ENCODE results near the gene GTF2H4.
A peak's percentile ranks its signal among the peaks of the same experiment; 100 is the strongest.

GTF2H4 gene

DNA sequence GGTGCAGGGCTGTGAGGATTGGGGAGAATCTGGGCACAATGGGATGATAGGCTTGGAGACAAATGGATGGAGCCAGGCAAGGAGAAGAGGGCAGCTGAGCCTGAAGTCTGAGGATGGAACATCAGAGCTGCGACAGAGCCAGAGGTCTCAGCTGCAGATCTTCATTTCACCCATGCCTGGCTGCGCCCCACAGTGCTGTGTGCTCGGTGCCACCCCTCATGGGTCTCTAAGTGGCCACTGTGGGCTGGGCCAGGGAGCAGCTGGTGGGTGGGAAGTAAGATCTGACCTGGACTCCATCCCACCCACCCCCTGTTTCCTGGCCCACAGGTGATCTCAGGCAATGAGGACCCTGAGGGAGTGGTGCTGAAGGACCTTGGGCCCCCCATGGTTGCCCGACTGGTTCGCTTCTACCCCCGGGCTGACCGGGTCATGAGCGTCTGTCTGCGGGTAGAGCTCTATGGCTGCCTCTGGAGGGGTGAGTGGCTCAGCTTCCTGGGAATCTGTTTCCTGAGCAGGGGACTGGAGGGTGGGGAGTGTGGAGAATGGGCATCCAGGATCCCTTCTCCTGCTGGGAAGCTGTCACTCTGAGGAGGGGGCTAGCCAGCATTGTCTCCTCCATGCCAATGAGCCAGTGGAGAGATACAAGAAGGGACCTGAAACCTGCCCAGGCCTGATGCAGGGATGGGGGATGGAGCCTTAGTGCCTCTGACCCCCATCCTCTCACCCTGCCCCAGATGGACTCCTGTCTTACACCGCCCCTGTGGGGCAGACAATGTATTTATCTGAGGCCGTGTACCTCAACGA is 17.2 kb upstream of the GTF2H4 start:
- no peaks in the 10 kb centered on the region for H3K9me3 ChIP-seq
- no peak overlapping the region for H3K4me3 ChIP-seq
- H3K27ac ChIP-seq = no peak overlapping the region
- no peaks in the 10 kb centered on the region for H3K27me3 ChIP-seq
- peaks cover 0 to 40% (median 13%) of the 10 kb centered on the region in 4 donors for H3K4me1 ChIP-seq
- intact Hi-C loops (cut with DNase I; ENCODE audit: low total_unique reads) = no loop called here
- peak in 1 of 2 donors; percentile 28 for DNase-seq
- no peak for TF ChIP-seq CTCF (IDR thresholded peaks at IDR 0.05)
- peaks cover 32 to 74% (median 64%) of the 10 kb centered on the region in 3 donors for H3K36me3 ChIP-seq

DNA sequence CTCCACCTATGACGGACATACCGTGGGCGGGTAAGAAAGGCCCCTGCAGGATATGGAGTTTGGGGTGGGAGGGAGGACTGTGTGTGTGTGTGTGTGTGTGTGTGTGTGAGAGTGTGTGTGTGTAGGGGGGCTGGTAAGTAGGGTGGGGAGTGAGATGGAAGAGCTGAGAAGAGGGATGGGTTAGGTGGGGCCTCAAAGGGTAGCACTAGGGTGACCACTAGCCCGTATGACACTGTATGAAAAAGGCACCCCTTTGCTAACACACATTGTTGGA is 16.6 kb upstream of the GTF2H4 start:
- Histone ChIP-seq H3K4me3 (no peak overlapping the region), H3K36me3 (peaks cover 32 to 79% (median 70%) of the 10 kb centered on the region in 3 donors), H3K4me1 (peaks cover 0 to 35% (median 8%) of the 10 kb centered on the region in 4 donors), H3K27ac (no peak overlapping the region), H3K9me3 (no peaks in the 10 kb centered on the region), H3K27me3 (no peaks in the 10 kb centered on the region)
- no peak for DNase-seq
- intact Hi-C loops (cut with DNase I; ENCODE audit: low total_unique reads) = no loop called here
- TF ChIP-seq CTCF (IDR thresholded peaks at IDR 0.05) = no peak

- H3K9me3 ChIP-seq = no peaks in the 10 kb centered on the region
- TF ChIP-seq CTCF (IDR thresholded peaks at IDR 0.05) = no peak
- H3K4me3 ChIP-seq = no peak overlapping the region
- H3K4me1 ChIP-seq = peaks cover 0 to 29% (median 4%) of the 10 kb centered on the region in 4 donors
- peaks cover 32 to 85% (median 76%) of the 10 kb centered on the region in 3 donors for H3K36me3 ChIP-seq
- intact Hi-C loops (cut with DNase I; ENCODE audit: low total_unique reads) = no loop called here
- H3K27me3 ChIP-seq = no peaks in the 10 kb centered on the region
- peak in 1 of 2 donors; percentile 51 for DNase-seq
- H3K27ac ChIP-seq = no peak overlapping the region
Observed at GRCh38 chr6:30891816-30892538, 16.0 kb upstream of the GTF2H4 start.

DNA sequence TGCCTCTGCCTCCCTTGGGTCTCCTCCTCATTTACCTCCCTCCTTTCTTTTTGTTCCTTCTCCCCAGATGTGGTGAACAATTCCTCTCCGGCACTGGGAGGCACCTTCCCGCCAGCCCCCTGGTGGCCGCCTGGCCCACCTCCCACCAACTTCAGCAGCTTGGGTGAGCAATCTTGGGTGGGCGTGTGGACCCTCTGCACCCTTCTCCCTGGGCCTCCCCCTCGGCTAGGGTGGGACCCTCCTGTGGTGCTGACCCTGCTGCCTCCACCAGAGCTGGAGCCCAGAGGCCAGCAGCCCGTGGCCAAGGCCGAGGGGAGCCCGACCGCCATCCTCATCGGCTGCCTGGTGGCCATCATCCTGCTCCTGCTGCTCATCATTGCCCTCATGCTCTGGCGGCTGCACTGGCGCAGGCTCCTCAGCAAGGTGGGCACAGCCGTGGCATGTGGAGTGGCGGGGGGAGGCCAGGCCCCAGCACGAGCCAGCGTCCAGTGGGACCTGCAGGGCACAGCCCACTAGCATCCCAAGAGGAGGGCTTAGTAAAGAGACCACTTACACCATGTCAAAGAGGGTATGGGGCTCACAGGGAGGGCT is 14.9 kb upstream of the GTF2H4 start:
- no peaks in the 10 kb centered on the region for H3K27me3 ChIP-seq
- no peak overlapping the region for H3K4me3 ChIP-seq
- no peak for DNase-seq
- intact Hi-C loops (cut with DNase I; ENCODE audit: low total_unique reads) = no loop called here
- H3K36me3 ChIP-seq = peaks cover 41 to 96% (median 87%) of the 10 kb centered on the region in 3 donors
- no peak for TF ChIP-seq CTCF (IDR thresholded peaks at IDR 0.05)
- H3K9me3 ChIP-seq = no peaks in the 10 kb centered on the region
- no peak overlapping the region for H3K27ac ChIP-seq
- peaks cover 0 to 24% (median 3%) of the 10 kb centered on the region in 4 donors for H3K4me1 ChIP-seq

- no peaks in the 10 kb centered on the region for H3K9me3 ChIP-seq
- H3K4me3 ChIP-seq = no peak overlapping the region
- H3K36me3 ChIP-seq = peaks cover 47 to 100% (median 91%) of the 10 kb centered on the region in 3 donors
- H3K27ac ChIP-seq = no peak overlapping the region
- no peak for DNase-seq
- intact Hi-C loops (cut with DNase I; ENCODE audit: low total_unique reads) = no loop called here
- H3K27me3 ChIP-seq = no peaks in the 10 kb centered on the region
- no peak for TF ChIP-seq CTCF (IDR thresholded peaks at IDR 0.05)
- H3K4me1 ChIP-seq = peaks cover 0 to 19% (median 1%) of the 10 kb centered on the region in 4 donors
Observed at GRCh38 chr6:30893666-30894065, 14.3 kb upstream of the GTF2H4 start.
